ENCODE data around the gene STRAP. TPM values are rescaled to one million over a fixed set of nuclear protein-coding genes. Genes with fewer than 3 reads are reported as not detected.

STRAP gene
- total and polyA plus RNA-seq, 10 donors, result 41.9 to 68.8 (median 57.2) TPM

DNA sequence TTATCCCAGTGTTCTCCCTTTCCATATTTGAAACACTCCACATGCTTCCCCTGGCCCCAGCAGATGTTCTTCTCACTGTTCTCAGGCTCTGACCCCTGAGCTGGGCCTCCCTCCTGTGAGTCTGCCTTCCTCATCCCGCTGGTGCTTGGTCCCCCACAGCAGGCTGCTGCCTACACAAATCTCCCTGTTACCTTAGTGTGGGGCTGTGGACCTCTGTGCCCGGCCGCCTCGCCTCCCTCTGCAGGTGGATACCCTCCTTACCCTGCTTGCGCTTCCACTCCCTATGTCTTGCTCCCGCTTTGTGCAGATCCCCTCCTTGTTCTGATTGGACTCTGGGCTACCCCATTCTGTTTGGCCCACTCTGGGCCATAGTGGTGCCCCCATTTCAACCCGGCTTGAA lies 35.9 kb downstream of the STRAP start:
- H3K36me3 ChIP-seq, result peaks cover 0 to 12% (median 0%) of the 10 kb centered on the region in 6 donors
- no peak for DNase-seq
- H3K4me3 ChIP-seq, result no peak overlapping the region
- no peaks in the 10 kb centered on the region for H3K27me3 ChIP-seq (replicated peaks in 1 of 7)
- intact Hi-C loops (cut with DNase I; ENCODE audit: low total_unique reads), result no loop called here
- TF ChIP-seq POLR2AphosphoS5 (IDR thresholded peaks at IDR 0.05) (no peak), POLR2A (IDR thresholded peaks at IDR 0.05) (no peak)
- TF ChIP-seq, protein P1, sequence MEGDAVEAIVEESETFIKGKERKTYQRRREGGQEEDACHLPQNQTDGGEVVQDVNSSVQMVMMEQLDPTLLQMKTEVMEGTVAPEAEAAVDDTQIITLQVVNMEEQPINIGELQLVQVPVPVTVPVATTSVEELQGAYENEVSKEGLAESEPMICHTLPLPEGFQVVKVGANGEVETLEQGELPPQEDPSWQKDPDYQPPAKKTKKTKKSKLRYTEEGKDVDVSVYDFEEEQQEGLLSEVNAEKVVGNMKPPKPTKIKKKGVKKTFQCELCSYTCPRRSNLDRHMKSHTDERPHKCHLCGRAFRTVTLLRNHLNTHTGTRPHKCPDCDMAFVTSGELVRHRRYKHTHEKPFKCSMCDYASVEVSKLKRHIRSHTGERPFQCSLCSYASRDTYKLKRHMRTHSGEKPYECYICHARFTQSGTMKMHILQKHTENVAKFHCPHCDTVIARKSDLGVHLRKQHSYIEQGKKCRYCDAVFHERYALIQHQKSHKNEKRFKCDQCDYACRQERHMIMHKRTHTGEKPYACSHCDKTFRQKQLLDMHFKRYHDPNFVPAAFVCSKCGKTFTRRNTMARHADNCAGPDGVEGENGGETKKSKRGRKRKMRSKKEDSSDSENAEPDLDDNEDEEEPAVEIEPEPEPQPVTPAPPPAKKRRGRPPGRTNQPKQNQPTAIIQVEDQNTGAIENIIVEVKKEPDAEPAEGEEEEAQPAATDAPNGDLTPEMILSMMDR (IDR thresholded peaks at IDR 0.05 in 8 of 11, conservative IDR thresholded peaks at IDR 0.05 in 3 of 11), result no peak
- H3K4me1 ChIP-seq, result peaks cover 0 to 28% (median under 1%) of the 10 kb centered on the region in 6 donors
- 93 to 99% (median 96%) methylated on average over 7 of the region's 7 CpGs for WGBS, 5 donors
- H3K27ac ChIP-seq, result no peak overlapping the region
- no peaks in the 10 kb centered on the region for H3K9me3 ChIP-seq

DNA sequence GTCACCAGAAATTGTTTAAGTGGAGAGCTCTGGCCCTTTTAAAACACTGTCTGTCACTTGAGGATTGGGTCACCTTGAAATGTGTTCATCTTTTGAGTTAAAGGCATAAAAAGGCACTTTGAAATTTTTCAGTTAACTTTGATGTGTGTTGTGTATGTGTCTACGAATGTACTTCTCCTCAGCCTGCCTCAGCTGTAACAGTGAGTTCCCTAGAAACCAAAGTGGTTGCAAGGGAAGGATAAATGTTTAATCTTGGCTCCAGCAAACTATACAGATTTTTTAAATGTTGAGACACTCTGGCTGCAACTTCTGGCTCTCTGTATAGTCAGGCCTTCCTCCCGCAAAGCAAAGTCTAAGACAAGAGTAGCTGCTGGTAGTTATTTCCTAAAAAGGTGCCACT lies 37.2 kb downstream of the STRAP start:
- Histone ChIP-seq H3K36me3 (peaks cover 0 to 12% (median 0%) of the 10 kb centered on the region in 6 donors), H3K4me1 (peaks cover 0 to 15% (median 0%) of the 10 kb centered on the region in 6 donors), H3K27me3 (replicated peaks in 1 of 7) (no peaks in the 10 kb centered on the region), H3K27ac (no peak overlapping the region), H3K9me3 (no peaks in the 10 kb centered on the region), H3K4me3 (no peak overlapping the region)
- DNase-seq, result no peak
- intact Hi-C loops (cut with DNase I; ENCODE audit: low total_unique reads), result no loop called here
- TF ChIP-seq POLR2AphosphoS5 (IDR thresholded peaks at IDR 0.05), result no peak
- TF ChIP-seq, protein P1 (IDR thresholded peaks at IDR 0.05 in 8 of 11, conservative IDR thresholded peaks at IDR 0.05 in 3 of 11), result no peak
- TF ChIP-seq POLR2A (IDR thresholded peaks at IDR 0.05), result no peak
- 77 to 85% (median 84%) methylated on average over 2 of the region's 2 CpGs for WGBS, 5 donors

DNA sequence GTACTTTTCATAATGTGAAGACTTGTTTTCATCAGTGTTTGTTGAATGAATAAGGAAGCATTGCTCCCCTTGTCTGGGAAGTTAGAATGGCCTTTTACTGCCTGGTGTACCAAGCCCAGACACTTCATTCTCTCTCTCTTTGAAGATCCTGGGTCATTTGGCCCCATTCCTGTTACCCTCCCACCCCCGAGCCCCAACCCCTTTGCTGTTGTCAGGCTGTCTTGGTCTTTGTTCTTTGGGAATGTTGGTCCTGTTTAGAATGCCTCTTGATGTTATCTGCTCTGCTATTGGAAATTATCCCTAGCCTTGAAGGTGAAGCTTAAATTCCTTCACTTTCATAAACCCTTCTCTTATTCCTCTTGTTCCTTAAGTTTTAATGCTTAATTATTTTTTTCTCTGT lies 42.8 kb downstream of the STRAP start:
- intact Hi-C loops (cut with DNase I; ENCODE audit: low total_unique reads), result no loop called here

DNA sequence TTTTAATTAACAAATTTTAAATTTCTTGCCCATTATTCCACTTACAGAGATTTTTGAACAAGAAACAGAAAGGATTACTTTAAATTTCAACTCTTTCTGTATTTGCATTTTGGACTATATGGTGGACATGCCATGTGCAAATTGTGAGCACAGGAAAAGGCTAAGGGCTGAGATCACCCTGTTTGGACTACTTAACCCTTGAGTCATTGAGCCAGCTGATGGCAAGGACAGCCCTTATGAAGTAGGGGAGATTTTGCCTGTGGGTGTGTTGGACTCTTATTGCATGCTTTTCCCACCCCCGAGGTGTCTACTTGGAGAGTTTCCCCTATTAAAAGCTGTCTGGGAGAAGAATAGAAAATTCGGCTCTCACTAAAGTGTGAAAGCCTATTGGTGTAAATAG lies 46.2 kb downstream of the STRAP start:
- TF ChIP-seq POLR2AphosphoS5 (IDR thresholded peaks at IDR 0.05) (no peak), POLR2A (IDR thresholded peaks at IDR 0.05) (no peak)
- TF ChIP-seq, protein P1 (IDR thresholded peaks at IDR 0.05 in 8 of 11, conservative IDR thresholded peaks at IDR 0.05 in 3 of 11), result no peak
- Histone ChIP-seq H3K4me1 (peaks cover 0 to 8% (median 0%) of the 10 kb centered on the region in 6 donors), H3K27ac (no peak overlapping the region), H3K27me3 (replicated peaks in 1 of 7) (no peaks in the 10 kb centered on the region), H3K9me3 (no peaks in the 10 kb centered on the region), H3K4me3 (no peak overlapping the region), H3K36me3 (no peaks in the 10 kb centered on the region)
- intact Hi-C loops (cut with DNase I; ENCODE audit: low total_unique reads), result no loop called here
- WGBS, 5 donors, result 59 to 81% (median 79%) methylated on average over 2 of the region's 2 CpGs
- no peak for DNase-seq

More for the DNA sequence above, 42.8 kb downstream of the STRAP start:
- no peak overlapping the region for H3K4me3 ChIP-seq
- no peak overlapping the region for H3K27ac ChIP-seq
- peaks cover 0 to 6% (median 0%) of the 10 kb centered on the region in 6 donors for H3K4me1 ChIP-seq
- 85 to 100% (median 94%) methylated on average over 1 of the region's 1 CpG for WGBS, 5 donors
- H3K36me3 ChIP-seq, result no peaks in the 10 kb centered on the region
- H3K27me3 ChIP-seq (replicated peaks in 1 of 7), result no peaks in the 10 kb centered on the region
- DNase-seq, result no peak
- TF ChIP-seq, protein P1 (IDR thresholded peaks at IDR 0.05 in 8 of 11, conservative IDR thresholded peaks at IDR 0.05 in 3 of 11), result no peak
- TF ChIP-seq POLR2AphosphoS5 (IDR thresholded peaks at IDR 0.05) (no peak), POLR2A (IDR thresholded peaks at IDR 0.05) (no peak)
- no peaks in the 10 kb centered on the region for H3K9me3 ChIP-seq

Data from spleen (tissue), 11 donors.